Measurements from ENCODE around the gene RANBP10. TPM values are rescaled to one million over a fixed set of nuclear protein-coding genes. Genes with fewer than 3 reads are reported as not detected.

RANBP10 gene
- total and polyA plus RNA-seq, 2 of the 13 experiments (the other 11 are each of a cell fraction or from before 2014, with no cell fraction given), result 9.2 to 22.7 TPM

- TF ChIP-seq HOMEZ (CRISPR knock-in tag; IDR thresholded peaks at IDR 0.05; ENCODE audit: low read depth) (peak; percentile 69), LCORL (IDR thresholded peaks at IDR 0.05) (no peak), LCORL (CRISPR knock-in tag; IDR thresholded peaks at IDR 0.05) (peak; percentile 91), PHF21A (CRISPR knock-in tag; IDR thresholded peaks at IDR 0.05) (peak; percentile 98), PRPF4 (IDR thresholded peaks at IDR 0.05; ENCODE audit: low read depth, low read length, poor library complexity, severe bottlenecking) (peak; percentile 71), ZNF253 (CRISPR knock-in tag; IDR thresholded peaks at IDR 0.05; ENCODE audit: borderline replicate concordance) (0 out of 2 replicates have a peak, but pooled peaks have one; percentile 18), ZNF75D (CRISPR knock-in tag; IDR thresholded peaks at IDR 0.05; ENCODE audit: borderline replicate concordance) (no peak), BCLAF1 (IDR thresholded peaks at IDR 0.05) (no peak), KMT2A (CRISPR knock-in tag; IDR thresholded peaks at IDR 0.05) (peak; percentile 80), KLF11 (CRISPR knock-in tag; IDR thresholded peaks at IDR 0.05) (0 out of 2 replicates have a peak, but pooled peaks have one; percentile 35), ZBED4 (CRISPR knock-in tag; IDR thresholded peaks at IDR 0.05; ENCODE audit: borderline replicate concordance) (peak; percentile 96), ZNF407 (CRISPR knock-in tag; IDR thresholded peaks at IDR 0.05; ENCODE audit: not compliant biosample characterization) (peak; percentile 94)
Observed at GRCh38 chr16:67846320-67847063, 40.1 kb upstream of the RANBP10 start, which contains the start of gene NUTF2 (continued).

All from HepG2 (cell line).